ENCODE measurements around the gene PNMA6F.
"Not testable (repeated sequence)": the region's sequence is repeated elsewhere in the genome, so short reads cannot be mapped to it uniquely, and the experiment has no call there.

Gene PNMA6F

DNA sequence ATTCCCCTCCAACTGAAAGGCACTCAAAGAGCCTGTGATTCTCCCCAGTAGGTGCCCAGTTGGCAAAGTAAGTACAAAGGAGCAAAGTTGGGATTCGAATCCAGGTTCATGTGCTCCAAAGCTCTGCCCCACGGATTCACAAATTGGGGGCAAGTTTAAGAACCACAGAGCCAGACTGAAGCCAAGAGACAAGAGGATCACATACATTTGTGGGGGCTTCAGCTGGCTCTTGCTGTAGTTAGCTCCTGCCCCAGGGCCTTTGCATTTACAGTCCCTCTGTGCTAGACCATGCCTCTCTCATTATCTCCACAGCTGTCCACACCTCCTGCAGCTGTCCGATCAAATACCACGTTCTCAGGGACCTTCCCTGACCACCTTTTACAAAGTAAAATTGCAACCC is 18.8 kb downstream of the PNMA6F start:
- no peak for DNase-seq (ENCODE audit: low spot score)

- DNase-seq (ENCODE audit: low spot score), result no peak
Measured at GRCh38 chrX:153301746-153302145, 19.8 kb downstream of the PNMA6F start.

- DNase-seq (ENCODE audit: low spot score), result no peak
Measured at GRCh38 chrX:153299855-153300254, 21.7 kb downstream of the PNMA6F start.

- DNase-seq (ENCODE audit: low spot score), result no peak
Measured at GRCh38 chrX:153297376-153297775, 24.2 kb downstream of the PNMA6F start.

DNA sequence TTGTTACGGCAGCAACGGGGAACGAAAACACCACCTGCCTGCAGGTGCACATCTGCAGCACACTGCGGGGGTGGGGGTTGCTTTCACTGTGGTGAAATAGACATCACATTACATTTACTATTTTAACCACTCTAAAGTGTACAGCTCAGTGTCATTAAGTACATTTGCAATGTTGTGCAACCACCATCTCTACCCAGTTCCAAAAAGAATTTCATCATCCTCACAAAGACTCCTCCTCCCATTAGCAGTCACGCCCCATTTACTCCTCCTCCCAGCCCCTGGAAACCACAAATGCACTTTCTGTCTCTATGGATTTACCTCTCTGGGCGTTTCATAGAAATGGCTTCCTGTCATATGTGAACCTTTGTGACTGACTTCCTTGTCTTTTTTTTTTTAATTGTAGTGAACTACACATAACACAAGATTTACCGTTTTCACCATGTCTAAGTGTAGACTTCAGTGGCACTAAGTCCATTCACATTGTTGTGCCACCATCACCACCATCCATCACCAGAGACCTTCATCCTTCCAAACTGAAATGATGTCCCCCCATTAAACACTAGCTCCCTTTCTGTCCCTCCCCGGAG is 28.0 kb downstream of the PNMA6F start:
- DNase-seq (ENCODE audit: low spot score), result not testable (repeated sequence)

- DNase-seq (ENCODE audit: low spot score), result not testable (repeated sequence)
Measured at GRCh38 chrX:153288807-153289206, 32.8 kb downstream of the PNMA6F start.

GRCh38 chrX:153285678-153286077 is 35.9 kb downstream of the PNMA6F start:
- DNase-seq (ENCODE audit: low spot score), result not testable (repeated sequence)

DNA sequence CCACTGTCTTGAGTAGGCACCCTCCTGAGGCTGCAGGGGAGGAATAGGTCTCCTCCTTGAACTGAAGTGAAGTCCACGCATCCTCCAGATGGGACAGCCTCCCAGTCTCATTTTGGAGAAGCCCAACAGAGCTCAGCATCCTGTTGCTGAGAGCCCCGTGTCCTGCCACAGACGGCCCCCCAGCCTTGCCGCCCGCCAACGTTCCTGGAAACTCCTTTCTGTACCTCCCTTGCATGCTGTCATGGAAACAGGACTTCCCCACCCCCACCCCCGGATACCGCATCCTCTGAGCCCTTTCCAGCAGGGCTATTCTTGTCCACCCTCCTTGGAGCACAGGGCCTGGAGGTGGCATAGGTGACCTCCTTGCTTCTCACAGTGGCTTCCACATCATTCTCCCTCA is 37.6 kb downstream of the PNMA6F start:
- not testable (repeated sequence) for DNase-seq (ENCODE audit: low spot score)

DNA sequence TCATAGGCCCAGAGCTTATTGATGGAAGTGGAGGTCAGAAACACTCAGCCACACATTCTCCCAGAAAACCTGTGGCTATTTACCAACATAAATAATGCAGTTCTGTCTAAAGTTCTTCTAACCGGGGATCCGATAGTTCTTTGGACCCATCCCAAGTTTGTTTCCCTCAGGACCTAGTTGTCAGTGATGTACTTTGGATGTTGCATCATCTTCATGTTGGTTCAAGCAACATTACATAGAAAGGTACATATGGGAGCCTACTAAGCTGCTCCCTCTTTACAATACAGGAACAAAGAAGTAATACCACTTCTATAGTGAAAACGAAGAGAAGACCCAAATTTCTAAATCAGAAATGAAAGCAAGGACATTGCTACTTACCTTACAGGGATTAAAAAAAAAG is 39.8 kb downstream of the PNMA6F start:
- DNase-seq (ENCODE audit: low spot score), result not testable (repeated sequence)

GRCh38 chrX:153279304-153279703 is 42.3 kb downstream of the PNMA6F start:
- not testable (repeated sequence) for DNase-seq (ENCODE audit: low spot score)

DNA sequence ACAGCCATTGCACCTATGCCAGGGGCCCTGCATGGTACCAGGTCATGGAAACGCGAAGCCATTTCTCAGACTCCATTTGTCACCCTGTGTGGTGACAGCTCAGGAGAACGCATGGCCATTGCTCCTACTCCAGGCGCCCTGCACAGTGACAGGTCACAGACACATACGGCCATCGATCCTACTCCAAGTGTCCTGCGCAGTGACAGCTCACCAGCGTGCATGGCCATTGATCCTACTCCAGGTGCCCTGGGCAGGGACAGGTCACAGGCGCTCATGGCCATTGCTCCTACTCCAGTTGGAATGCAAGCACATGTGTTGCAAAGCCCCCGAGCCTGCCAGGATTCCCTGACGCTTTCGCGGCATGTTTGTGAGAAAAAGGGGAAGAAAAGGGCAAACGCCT is 45.5 kb downstream of the PNMA6F start:
- DNase-seq (ENCODE audit: low spot score), result not testable (repeated sequence)

GRCh38 chrX:153275418-153275817 is 46.1 kb downstream of the PNMA6F start:
- not testable (repeated sequence) for DNase-seq (ENCODE audit: low spot score)

GRCh38 chrX:153272584-153272983 is 49.0 kb downstream of the PNMA6F start:
- not testable (repeated sequence) for DNase-seq (ENCODE audit: low spot score)

DNA sequence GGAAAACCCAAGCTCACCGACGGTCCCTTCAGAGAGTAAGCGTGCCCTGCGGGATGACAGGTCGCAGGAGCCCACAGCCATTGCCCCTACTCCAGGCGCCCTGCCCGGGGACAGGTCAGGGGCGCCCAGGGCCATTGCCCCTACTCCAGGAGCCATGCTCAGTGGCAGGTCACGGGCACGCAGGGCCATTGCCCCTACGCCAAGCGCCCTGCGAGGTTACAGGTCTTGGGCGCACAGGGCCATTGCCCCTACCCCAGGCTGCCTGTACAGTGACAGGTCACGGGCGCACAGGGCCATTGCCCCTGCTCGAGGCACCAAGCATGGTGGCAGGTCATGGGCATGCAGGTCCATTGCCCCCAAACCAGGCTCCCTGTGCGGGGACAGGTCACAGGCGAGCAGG is 49.5 kb downstream of the PNMA6F start:
- DNase-seq (ENCODE audit: low spot score), result not testable (repeated sequence)

Data from pons (tissue), 1 donor.